Endothelial cell of umbilical vein (primary cell): ENCODE data around the gene SLC35F3. TPM values are rescaled to one million over a fixed set of nuclear protein-coding genes. Genes with fewer than 3 reads are reported as not detected.
"Not testable (repeated sequence)": the region's sequence is repeated elsewhere in the genome, so short reads cannot be mapped to it uniquely, and the experiment has no call there.

Experiments used
- BruUV-seq: library from RNA; stranded (reverse); fragments of 400-500 nt; replicated peaks from 2 replicates; lab custom pipeline; 2021; lab: Mats Ljungman, UMichigan
- CTCF ChIA-PET: fragments of 300-600, 350-600 bp; sonication (Branson Sonifier 250); formaldehyde crosslinking; loops from one replicate; lab custom pipeline; 2021; ENCODE audit warnings: antibody characterized with exemption, inconsistent platforms; lab: Charles Lee
- POLR2A ChIA-PET: fragments of 300-600, 350-600 bp; sonication (Branson Sonifier 250); formaldehyde crosslinking; loops from one replicate; lab custom pipeline; 2021; ENCODE audit warnings: antibody characterized with exemption, inconsistent platforms; lab: Charles Lee
- DNase-seq: peaks from one replicate; pipeline ENCODE4 v3.0.0-alpha.2; 2011; ENCODE audit warnings: low read depth, low spot score
- FAIRE-seq: peaks from 2 replicates; lab custom pipeline; 2011; peaks lifted over from hg19 to GRCh38; lab: Jason Lieb, UNC
- H2AFZ ChIP-seq: 2 replicates; pipeline ENCODE4 v1.6.0; 2012; ENCODE audit warnings: low read depth, low read length, control low read depth, inconsistent platforms
- H3K27ac ChIP-seq: 2 replicates; pipeline ENCODE4 v1.5.1; 2011; ENCODE audit warnings: low read depth, mild to moderate bottlenecking, control low read depth, low read length, moderate library complexity; ENCODE audit not compliant: insufficient read depth
- H3K27me3 ChIP-seq, 2 experiments: 2 replicates each; pipeline versions ENCODE4 v1.6.0 to v1.6.1; 2011; ENCODE audit warnings: low read length in 2 of 2, mixed read lengths in 1 of 2; ENCODE audit not compliant: control insufficient read depth in 2 of 2, insufficient read depth in 2 of 2
- H3K36me3 ChIP-seq, 2 experiments: 2 replicates in 1 of 2; 3 replicates in 1 of 2; pipeline ENCODE4 v1.5.1; 2011; ENCODE audit warnings: low read length in 2 of 2, mild to moderate bottlenecking in 1 of 2, moderate library complexity in 1 of 2; ENCODE audit not compliant: control insufficient read depth in 2 of 2, insufficient read depth in 2 of 2; ENCODE audit errors: extremely low read depth in 1 of 2
- H3K4me1 ChIP-seq: 3 replicates; pipeline ENCODE4 v1.5.1; 2011; ENCODE audit warnings: mild to moderate bottlenecking, low read length; ENCODE audit not compliant: control insufficient read depth, insufficient read depth; ENCODE audit errors: extremely low read depth
- H3K4me2 ChIP-seq: 2 replicates; pipeline ENCODE4 v1.6.1; 2011; ENCODE audit warnings: low read length, control low read depth, mixed read lengths; ENCODE audit not compliant: insufficient read depth
- H3K4me3 ChIP-seq, 3 experiments: fragments of 200-600 bp in 1 of 3; sonication (generic), shearing (Covaris generic) in 1 of 3; replicated peaks in 1 of 3; 2 replicates each; pipeline ENCODE4 v1.5.1; 2011 to 2016; ENCODE audit warnings: control low read depth in 3 of 3, low read length in 3 of 3, mild to moderate bottlenecking in 2 of 3, inconsistent platforms in 1 of 3, low read depth in 1 of 3, moderate library complexity in 1 of 3; ENCODE audit not compliant: insufficient read depth in 1 of 3
- H3K79me2 ChIP-seq: 2 replicates; pipeline ENCODE4 v1.6.0; 2012; ENCODE audit warnings: low read length, inconsistent platforms; ENCODE audit not compliant: control insufficient read depth, insufficient read depth
- H3K9ac ChIP-seq: replicated peaks from 2 replicates; pipeline ENCODE3; 2011; ENCODE audit warnings: low read length, control low read depth; ENCODE audit not compliant: insufficient read depth; ENCODE audit errors: extremely low read depth
- H3K9me1 ChIP-seq: replicated peaks from 3 replicates; pipeline ENCODE4 v1.6.0; 2011; ENCODE audit warnings: mild to moderate bottlenecking, low read length; ENCODE audit not compliant: control insufficient read depth, insufficient read depth; ENCODE audit errors: extremely low read depth
- H3K9me3 ChIP-seq: replicated peaks from 2 replicates; pipeline ENCODE4 v1.5.1; 2012; ENCODE audit warnings: low read length, inconsistent platforms; ENCODE audit not compliant: control insufficient read depth, insufficient read depth
- H4K20me1 ChIP-seq: replicated peaks from 2 replicates; pipeline ENCODE3; 2011; ENCODE audit warnings: mild to moderate bottlenecking, low read length; ENCODE audit not compliant: control insufficient read depth, insufficient read depth; ENCODE audit errors: extremely low read depth
- FOS ChIP-seq: IDR thresholded peaks from 2 replicates; pipeline ENCODE4 v1.6.1; 2011; ENCODE audit warnings: mild to moderate bottlenecking, low read length, moderate library complexity, borderline replicate concordance; ENCODE audit not compliant: insufficient read depth
- MYC ChIP-seq: IDR thresholded peaks from one replicate; pipeline ENCODE4 v1.6.1; 2011; ENCODE audit warnings: mild to moderate bottlenecking, low read depth, low read length
- dilution Hi-C: fragments of 300-500 bp; cut with MboI; formaldehyde crosslinking; loops from one replicate; pipeline ENCODE4 v1.15.0; 2019; ENCODE audit warnings: low sequenced_read_pairs; ENCODE audit not compliant: extremely low pct_ligation_motif_present
- intact Hi-C: fragments of 100-400 bp; cut with micrococcal nuclease; formaldehyde crosslinking; loops from one replicate; pipeline ENCODE4 v1.10.0; 2022
- polyA plus RNA-seq, 4 experiments: library from polyadenylated mRNA; depleted of rRNA in 3 of 4; stranded (reverse) in 3 of 4; unstranded in 1 of 4; fragments of >200 nt; gene quantifications; 2 replicates each; pipeline versions ENCODE4 v1.2.1 to v1.2.3, GENCODE V29; 2011 to 2012; ENCODE audit warnings: missing spikeins in 1 of 4
- total RNA-seq: library from RNA; stranded (reverse); gene quantifications from 2 replicates; pipeline ENCODE4 v1.2.3, GENCODE V29; 2021

Gene SLC35F3
- total and polyA plus RNA-seq, 2 donors (not counting 3 experiments of a cell fraction or from before 2014, with no cell fraction given): not detected

DNA sequence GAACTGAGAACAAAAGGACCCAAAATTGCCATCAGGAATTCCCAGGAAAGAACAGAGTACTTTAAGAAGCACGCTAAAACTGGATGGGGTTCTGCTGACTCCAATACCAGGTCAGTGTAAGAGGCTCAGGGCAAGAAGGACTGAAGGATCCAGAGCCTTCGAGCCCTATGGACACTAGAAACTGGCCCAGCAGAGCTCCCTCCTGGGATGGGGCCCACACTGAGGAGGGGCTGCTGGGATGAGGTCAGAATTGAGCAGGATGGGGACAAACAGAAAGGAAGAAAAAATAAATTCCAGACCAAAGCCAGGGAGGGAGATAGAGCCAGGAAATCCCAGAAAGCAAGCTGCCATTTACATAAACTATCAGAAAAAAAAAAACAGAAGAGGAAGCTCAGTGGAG lies 246.4 kb downstream of the SLC35F3 start:
- H3K9me1 ChIP-seq: no peaks in the 10 kb centered on the region
- H3K4me3 ChIP-seq: no peak overlapping the region
- H3K36me3 ChIP-seq: no peaks in the 10 kb centered on the region
- H3K27me3 ChIP-seq: no peaks in the 10 kb centered on the region
- no peak overlapping the region for H2AFZ ChIP-seq
- H3K9ac ChIP-seq: no peak overlapping the region
- intact Hi-C loops (no loop called here), dilution Hi-C loops (no loop called here)
- no peak overlapping the region for H3K4me2 ChIP-seq
- CTCF ChIA-PET: interaction anchor here (1.9 kb wide), 1 partner anchor 159 kb away, joined by 4 read pairs; no protein-coding TSS in a partner anchor
- H3K79me2 ChIP-seq: no peaks in the 10 kb centered on the region
- BruUV-seq: no TSS peak
- TF ChIP-seq MYC (no peak), FOS (no peak)
- H3K27ac ChIP-seq: no peak overlapping the region
- H3K4me1 ChIP-seq: no peaks in the 10 kb centered on the region
- no peaks in the 10 kb centered on the region for H3K9me3 ChIP-seq
- H4K20me1 ChIP-seq: no peaks in the 10 kb centered on the region
- no peak for DNase-seq
- FAIRE-seq: no peak
- POLR2A ChIA-PET: no interaction called here

GRCh38 chr1:234152344-234152743 lies 247.9 kb downstream of the SLC35F3 start:
- H3K4me2 ChIP-seq, H4K20me1 ChIP-seq, H3K9me3 ChIP-seq, H2AFZ ChIP-seq, intact Hi-C loops, H3K4me3 ChIP-seq, H3K27ac ChIP-seq, H3K79me2 ChIP-seq, H3K4me1 ChIP-seq, H3K9ac ChIP-seq, FAIRE-seq, DNase-seq, POLR2A ChIA-PET, H3K36me3 ChIP-seq, CTCF ChIA-PET, H3K27me3 ChIP-seq, dilution Hi-C loops, H3K9me1 ChIP-seq, BruUV-seq: not testable (repeated sequence)
